NB4 (cell line): ENCODE measurements around the gene ZFAND5.

Experiments
- CTCF ChIP-seq: IDR thresholded peaks from one replicate; pipeline ENCODE4 v1.5.1; 2012; ENCODE audit warnings: low read depth, low read length
- MAX ChIP-seq: IDR thresholded peaks from 2 replicates; pipeline ENCODE4 v1.6.1; 2011; ENCODE audit warnings: low read depth, low read length
- MYC ChIP-seq: IDR thresholded peaks from 2 replicates; pipeline ENCODE4 v1.6.1; 2011; ENCODE audit warnings: low read depth, low read length
- POLR2A ChIP-seq: IDR thresholded peaks from 2 replicates; pipeline ENCODE4 v1.6.1; 2011; ENCODE audit warnings: mild to moderate bottlenecking; ENCODE audit not compliant: insufficient read length; ENCODE audit errors: extremely low read depth

GRCh38 chr9:72322259-72322658 is 42.7 kb downstream of the ZFAND5 start:
- TF ChIP-seq CTCF (no peak), POLR2A (no peak), MYC (no peak), MAX (no peak)
